Inferior parietal cortex (tissue), 1 donor: ENCODE data around the gene CLEC11A.
"Not testable (repeated sequence)": the region's sequence is repeated elsewhere in the genome, so short reads cannot be mapped to it uniquely, and the experiment has no call there.

Experiments
- DNase-seq: peaks from one replicate; pipeline ENCODE4 v3.0.0-alpha.2; 2016; ENCODE audit errors: extremely low spot score

The CLEC11A gene

DNA sequence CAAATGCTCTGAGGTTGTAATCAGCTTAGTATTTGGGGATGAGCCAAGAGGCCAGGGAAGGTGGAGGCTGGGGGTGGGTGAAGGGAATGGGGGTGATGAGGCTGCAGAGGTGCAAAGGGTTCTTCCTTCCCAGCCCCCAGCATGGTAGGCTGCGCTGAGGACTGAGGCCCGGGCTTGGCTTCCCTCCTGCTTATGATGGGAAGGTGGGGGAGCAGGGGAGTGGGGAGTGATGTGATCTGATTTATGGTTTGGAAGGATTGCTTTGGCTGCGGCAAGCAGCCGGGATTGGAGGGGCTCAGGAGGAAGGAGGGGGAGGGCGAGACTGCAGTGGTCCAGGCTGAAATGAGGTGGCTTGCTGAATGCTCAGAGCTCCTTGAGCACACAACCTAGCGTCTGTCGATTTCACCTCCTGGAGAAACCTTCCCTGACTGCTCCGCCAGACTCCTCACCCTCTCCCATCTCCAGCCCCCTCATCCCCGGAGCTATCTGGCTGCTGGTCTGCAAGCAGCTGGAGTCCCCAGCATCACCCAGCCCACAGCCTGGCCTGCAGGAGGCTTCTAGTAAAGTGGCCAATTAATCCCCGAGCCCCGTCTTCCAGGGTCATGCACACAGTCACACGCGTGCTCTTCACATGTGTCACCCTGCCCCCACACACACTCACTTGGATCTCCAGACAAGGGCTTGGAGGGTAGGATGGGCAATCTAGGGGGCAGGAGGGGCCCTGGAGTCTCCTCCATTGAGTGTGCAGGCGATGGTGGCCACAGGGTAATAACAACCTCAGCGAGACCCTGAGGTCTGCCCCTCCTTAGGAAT lies 757 bp upstream of the CLEC11A start:
- DNase-seq, result no peak

- no peak for DNase-seq
Observed at GRCh38 chr19:50723735-50724521, 764 bp downstream of the CLEC11A start.

DNA sequence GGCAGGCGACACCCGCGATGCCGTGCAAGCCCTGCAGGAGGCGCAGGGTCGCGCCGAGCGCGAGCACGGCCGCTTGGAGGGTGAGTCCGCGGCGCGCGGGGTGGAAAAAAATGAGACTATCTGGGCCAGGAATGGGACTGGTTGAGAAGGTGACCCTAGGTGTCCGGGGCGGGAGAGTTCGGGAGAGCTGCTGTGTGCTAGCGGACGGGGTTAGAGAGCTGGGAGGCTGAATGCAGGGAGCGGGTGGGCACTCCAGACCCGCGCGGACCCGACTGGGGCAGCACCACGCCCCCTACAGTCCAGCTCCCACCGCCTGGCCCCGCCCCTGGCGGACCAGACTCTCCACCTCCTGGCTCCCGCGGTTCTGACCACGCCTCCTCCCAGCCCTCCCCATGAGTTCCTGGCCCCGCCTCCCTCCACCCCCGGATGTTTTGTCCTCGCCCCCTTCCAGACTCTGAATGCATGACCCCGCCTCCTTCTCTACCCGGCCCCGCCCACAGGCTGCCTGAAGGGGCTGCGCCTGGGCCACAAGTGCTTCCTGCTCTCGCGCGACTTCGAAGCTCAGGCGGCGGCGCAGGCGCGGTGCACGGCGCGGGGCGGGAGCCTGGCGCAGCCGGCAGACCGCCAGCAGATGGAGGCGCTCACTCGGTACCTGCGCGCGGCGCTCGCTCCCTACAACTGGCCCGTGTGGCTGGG lies 1.5 kb downstream of the CLEC11A start:
- peak; percentile 96 for DNase-seq

GRCh38 chr19:50725218-50725910 lies 2.2 kb downstream of the CLEC11A start:
- DNase-seq, result no peak

DNA sequence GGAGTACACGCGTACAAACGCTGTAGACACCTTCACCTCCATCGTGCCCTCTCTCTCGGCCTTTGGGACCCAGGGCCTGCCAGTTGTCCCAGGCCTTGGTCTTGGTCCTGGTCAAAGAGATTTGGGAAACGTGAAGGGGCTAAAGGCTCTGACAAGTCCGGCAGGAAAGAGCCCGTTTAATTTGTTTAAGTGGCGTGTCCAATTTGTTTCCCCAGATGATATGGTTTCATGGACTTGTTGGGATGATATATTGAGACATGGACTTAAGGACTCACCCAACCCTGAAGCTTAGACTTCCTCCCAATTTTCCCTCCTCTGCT lies 2.7 kb downstream of the CLEC11A start:
- DNase-seq, result no peak

DNA sequence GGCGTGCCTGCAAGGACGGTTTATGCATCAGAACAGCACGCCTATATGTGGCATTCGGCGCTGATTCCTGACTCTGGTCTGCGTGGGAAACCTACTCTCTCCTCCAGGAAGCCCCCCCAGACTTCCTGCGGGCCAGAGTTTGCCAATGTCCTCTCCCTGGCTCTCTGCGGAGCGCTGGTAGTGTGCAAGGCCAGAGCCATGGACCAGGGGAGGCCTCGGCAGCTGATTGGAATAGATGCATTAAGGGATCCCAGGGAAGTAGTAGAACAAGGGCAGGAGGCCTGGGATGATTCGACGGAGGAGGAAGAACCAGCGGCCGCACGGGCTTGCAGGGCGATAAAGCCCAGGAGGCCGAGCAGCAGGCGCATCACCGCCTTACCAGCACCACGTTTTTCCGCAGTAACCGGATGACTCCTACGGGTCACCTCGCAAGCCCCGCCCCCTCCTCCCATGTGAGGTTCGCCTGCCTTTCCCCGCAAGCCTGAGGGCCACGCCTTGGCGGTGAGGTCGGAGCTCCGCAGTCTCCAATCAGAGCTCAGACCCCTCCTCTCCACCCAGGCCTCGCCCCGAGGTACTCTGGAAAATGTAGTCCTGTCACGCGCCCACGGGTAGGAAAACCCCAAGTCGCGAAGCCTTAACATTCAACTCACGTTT lies 5.0 kb downstream of the CLEC11A start:
- DNase-seq, result peak; percentile 59

GRCh38 chr19:50729894-50730293 lies 6.7 kb downstream of the CLEC11A start:
- no peak for DNase-seq

DNA sequence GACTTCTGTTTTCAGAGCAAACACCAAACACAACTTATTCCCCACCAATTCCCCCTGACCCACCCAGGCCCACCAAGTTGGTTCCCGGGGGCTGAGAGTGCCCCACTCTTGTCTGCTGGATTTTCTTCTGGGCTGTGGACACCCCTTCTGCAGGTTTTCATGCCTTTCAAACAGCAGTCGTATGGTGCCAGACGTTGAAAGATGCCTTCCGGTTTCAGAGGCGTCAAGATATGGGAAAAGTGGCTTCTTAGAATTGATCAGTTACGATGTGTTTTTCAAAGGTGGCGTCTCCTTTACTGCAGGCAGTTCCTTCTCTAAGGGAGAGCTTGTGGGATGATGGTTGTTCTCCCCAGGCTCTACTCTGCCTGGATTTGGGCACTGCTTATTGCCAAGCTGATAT lies 12.7 kb downstream of the CLEC11A start:
- DNase-seq, result no peak

- DNase-seq, result no peak
Observed at GRCh38 chr19:50736338-50736737, 13.2 kb downstream of the CLEC11A start.

GRCh38 chr19:50739132-50739913 lies 16.2 kb downstream of the CLEC11A start:
- DNase-seq, result no peak

DNA sequence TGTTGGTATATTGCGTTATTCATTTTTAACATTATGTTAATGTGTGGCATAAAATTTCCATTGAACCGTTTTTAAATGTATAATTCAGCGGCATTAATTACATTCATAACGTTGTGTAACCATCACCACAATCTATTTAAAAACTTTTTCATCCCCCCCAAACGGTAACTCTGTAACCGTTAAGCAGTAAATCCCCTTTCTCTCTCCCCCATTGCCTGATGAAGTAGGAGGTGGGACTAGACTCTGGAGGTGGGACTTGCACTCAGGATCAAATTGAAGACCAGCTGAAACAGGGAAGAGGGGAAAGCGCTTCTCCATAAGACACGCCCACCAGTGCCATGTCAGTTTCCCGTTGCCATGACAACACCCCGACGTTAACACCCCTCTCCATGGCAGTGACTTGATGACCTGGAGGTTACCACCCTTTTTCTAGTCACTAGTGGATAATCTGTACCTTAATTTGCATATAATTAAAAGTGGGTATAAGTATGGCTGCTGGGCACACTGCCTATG lies 16.8 kb downstream of the CLEC11A start:
- DNase-seq, result no peak

- DNase-seq, result no peak
Observed at GRCh38 chr19:50741179-50741933, 18.2 kb downstream of the CLEC11A start.

GRCh38 chr19:50743537-50743936 lies 20.4 kb downstream of the CLEC11A start:
- DNase-seq, result no peak

GRCh38 chr19:50745221-50745620 lies 22.1 kb downstream of the CLEC11A start:
- DNase-seq, result no peak

- not testable (repeated sequence) for DNase-seq
Observed at GRCh38 chr19:50747141-50747540, 24.0 kb downstream of the CLEC11A start.

GRCh38 chr19:50749490-50749889 lies 26.3 kb downstream of the CLEC11A start:
- DNase-seq, result no peak

DNA sequence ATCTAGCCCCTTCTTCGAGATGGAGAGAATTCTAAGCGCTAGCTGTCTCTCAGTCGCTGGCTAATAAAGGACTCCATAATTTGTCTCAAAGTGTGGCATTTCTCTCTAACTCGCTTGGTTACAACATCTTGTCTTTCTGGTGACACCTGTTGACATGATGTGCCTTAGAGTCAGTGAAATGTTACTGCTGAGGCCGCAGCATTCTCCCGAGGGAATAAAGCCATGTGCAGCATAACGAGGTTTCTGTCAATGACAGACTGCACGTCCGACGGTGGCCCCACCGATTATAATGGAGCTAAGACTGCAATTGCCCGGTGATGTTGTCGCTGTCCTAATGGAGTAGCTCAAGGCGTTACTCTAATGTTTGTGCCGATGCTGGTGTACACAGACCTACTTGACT lies 26.8 kb downstream of the CLEC11A start:
- no peak for DNase-seq

DNA sequence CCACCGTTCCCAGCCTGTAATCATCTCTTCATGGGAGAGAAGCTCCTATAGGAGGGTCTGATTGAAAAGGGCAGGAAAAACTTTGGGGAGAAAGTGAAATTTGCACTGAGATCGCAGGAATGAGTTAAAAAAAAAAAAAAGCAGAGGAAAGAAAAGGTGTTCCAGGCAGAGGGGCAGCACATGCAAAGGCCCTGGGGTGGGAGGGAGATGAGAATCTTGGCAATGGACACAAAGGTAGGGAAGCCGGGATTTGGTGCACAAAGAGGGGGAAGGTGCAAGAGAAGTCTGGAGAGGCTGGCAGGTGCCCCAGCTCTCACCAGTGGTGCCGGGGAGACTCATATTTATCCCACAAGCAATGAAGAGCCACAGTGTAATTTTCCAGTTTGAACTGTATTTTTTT lies 30.7 kb downstream of the CLEC11A start:
- no peak for DNase-seq

- not testable (repeated sequence) for DNase-seq
Observed at GRCh38 chr19:50756244-50756643, 33.1 kb downstream of the CLEC11A start.

- not testable (repeated sequence) for DNase-seq
Observed at GRCh38 chr19:50757624-50758023, 34.5 kb downstream of the CLEC11A start.
